HG03139 (cell line): ENCODE results near the gene MYCBPAP.

Source experiments
- ATAC-seq: cut with Tn5 transposase; IDR thresholded peaks from one replicate; pipeline ENCODE4 v1.9.1; 2021; ENCODE audit not compliant: unreplicated experiment

Gene MYCBPAP, protein sequence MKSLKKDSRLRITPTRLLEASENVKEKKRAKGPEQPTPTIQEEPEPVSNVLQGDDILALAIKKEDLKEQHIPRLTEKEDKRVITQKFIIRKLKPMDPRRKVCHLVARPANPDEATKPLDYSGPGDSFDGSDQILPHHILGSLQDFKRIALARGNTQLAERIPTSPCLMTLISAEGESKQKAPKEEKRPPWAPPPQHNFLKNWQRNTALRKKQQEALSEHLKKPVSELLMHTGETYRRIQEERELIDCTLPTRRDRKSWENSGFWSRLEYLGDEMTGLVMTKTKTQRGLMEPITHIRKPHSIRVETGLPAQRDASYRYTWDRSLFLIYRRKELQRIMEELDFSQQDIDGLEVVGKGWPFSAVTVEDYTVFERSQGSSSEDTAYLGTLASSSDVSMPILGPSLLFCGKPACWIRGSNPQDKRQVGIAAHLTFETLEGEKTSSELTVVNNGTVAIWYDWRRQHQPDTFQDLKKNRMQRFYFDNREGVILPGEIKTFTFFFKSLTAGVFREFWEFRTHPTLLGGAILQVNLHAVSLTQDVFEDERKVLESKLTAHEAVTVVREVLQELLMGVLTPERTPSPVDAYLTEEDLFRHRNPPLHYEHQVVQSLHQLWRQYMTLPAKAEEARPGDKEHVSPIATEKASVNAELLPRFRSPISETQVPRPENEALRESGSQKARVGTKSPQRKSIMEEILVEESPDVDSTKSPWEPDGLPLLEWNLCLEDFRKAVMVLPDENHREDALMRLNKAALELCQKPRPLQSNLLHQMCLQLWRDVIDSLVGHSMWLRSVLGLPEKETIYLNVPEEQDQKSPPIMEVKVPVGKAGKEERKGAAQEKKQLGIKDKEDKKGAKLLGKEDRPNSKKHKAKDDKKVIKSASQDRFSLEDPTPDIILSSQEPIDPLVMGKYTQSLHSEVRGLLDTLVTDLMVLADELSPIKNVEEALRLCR

DNA sequence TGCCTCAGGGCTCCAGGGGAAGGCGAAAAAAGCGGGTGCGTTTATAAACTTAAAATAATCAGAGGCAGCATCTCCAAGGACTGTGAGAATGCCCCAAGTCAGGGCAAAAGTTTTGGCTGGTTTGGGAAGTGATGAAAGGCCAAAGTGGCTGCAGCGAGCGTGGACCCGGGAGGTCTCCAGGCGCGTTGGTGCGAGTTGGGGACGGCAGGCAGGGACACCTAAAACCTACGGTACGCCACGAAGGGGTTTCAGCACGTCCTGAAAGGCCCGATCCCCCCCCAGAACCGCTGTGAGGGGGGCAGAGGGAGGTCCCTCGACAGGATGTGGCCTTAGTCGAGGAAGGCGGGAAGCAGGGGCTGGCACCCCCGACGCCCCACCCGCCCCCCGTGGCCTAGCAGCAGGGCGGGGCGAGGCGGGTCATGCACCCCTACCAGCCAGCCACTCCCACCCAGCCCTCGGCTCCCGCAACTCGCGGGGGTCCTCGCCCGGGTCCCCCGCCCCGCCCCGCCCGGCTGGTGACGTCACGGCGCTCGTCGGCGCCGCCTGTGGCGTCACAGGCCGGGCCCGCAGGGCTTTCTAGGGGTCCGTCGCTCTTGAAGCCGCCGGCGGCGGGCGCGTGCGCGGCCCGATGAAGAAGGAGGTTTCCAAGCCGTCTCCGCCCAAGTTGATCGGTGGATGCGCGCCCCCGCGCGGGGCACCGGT is at the start of gene MYCBPAP:
Gene MYCBPAP, plus strand, starts transcription at position 569 of the 702 bp plus-strand sequence. CDS start 236 bp downstream, outside the sequence.
- no peak for ATAC-seq

DNA sequence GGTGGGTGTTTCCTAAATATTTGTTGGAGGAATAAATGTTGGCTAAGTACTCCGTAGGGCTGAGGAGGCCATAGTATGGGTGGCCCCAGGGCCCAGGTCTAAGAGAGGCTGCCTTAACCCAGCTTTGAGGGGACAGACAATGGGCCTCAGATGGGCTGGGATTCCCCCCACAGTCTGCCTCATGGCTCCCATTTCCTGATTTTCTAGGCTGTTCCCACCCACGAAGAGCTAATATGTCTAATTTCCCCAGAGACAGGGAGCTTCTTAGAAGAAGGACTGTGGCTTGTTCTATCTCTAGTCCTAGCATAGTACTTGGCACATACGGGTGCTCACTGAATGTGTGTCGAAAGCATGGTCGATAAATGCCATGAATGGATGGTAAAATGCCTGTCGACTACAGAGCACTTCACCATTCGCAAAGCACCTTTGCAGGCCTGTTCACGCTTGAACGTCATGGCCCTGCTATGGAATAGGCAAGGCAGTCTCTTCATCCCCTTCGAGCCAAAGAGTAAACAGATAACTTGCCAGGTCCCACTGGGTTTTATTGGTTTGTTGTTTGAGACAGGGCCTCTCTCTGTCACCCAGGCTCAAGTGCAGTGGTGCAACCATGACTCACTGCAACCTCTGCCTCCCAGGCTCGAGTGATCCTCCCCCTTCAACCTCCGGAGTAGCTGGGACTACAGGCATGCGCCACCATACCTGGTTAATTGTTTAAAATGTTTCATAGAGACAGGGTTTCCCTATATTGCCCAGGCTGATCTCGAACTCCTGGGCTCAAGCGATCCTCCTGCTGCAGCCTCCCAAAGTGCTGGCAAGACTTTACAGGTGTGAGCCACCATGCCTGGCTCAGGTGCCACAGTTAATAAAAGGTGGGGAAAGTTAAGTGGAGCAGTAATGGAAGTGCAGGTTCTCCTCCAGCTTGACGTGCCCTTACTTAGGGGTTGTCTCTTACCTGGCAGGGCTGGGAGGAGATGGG is 49.2 kb upstream of the MYCBPAP start:
- no peak for ATAC-seq

DNA sequence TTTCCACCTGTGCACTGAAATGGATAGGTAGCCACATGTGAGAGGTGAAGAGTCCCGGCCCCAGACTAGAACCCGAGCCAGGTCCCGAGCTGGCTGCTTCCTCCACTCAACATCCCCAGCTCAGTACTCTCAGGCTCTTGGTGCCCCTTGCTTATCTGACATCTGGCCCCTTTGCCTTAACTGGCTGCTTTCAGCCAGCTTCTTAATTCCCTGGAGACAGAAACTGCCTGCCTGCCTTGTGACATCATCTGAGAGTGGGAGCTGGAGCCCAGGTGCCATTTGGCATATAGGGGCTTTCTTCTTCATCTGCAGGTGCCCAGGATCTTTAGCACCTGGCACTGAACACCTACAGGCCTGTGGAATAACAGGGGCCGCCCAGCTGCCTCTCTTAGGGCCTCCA is 48.5 kb upstream of the MYCBPAP start:
- ATAC-seq: no peak

DNA sequence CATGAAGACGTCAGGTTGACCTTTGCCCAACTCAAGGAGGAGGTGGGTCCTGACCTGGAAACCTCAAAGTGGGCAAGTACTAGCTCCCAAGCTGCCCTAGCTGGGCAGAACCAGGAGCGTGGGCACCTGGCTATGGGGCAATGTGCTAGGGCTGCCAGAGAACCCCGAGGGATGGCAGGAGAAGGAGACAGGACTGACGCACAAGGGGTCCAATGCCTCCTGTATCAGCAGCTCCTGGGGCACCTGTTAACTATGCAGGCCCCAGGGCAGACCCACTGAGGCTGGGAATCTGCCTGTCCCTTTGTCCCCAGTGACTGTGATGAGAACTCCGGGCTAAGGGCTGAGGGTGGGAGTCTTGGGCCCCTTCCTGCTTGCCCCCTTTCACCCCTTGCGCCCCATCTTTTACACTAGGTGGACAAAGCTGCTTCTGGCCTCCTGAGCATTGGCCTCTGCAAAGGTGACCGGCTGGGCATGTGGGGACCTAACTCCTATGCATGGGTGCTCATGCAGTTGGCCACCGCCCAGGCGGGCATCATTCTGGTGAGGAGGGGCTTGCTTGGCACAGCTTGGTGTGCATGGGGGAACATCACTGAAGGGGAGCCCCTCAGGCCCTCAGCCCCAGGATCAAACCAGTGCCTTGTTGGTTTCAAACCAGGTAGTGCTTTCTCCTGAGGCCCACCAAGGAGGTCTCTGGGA is 47.3 kb upstream of the MYCBPAP start:
- no peak for ATAC-seq

DNA sequence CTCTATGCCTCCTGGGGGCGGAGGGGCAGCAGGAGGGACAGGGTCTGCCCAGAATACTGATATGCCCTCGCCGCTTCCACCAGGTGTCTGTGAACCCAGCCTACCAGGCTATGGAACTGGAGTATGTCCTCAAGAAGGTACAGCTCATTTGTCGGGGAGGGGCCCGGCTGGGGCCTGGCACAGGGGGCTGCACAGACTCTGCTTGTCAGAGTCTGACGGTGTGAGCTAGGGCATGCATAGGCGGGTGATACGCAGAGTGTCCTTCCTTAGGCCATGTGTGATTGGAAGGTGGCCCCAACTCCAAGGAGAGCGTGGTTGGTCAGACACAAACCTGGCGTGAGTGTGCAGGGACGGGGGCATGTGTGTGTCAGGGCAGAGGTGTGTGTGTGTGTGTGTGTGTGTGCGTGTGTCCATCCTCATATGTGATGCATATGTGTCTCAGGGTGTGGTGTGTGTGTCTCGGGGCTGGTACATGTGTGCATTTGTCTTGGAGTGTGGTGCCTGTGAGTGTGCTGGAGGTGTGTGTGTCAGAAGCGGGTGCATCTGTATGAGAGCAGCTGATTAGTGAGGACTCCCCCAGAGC is 46.6 kb upstream of the MYCBPAP start:
- no peak for ATAC-seq

DNA sequence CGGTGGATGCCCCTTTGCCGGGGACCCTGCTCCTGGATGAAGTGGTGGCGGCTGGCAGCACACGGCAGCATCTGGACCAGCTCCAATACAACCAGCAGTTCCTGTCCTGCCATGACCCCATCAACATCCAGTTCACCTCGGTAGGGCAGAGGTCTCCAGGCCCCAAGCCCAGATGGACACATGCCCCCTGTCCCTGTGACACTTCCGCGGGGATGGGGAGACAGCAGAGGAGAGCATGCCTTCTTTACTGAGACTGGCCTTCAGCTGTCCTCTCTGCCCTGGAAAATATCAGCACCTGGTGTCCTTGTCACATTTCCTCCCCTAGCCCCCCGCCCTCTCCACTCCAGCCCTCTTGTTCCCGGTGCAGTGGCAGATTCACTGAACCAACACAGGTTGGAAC is 45.8 kb upstream of the MYCBPAP start:
- ATAC-seq: no peak

DNA sequence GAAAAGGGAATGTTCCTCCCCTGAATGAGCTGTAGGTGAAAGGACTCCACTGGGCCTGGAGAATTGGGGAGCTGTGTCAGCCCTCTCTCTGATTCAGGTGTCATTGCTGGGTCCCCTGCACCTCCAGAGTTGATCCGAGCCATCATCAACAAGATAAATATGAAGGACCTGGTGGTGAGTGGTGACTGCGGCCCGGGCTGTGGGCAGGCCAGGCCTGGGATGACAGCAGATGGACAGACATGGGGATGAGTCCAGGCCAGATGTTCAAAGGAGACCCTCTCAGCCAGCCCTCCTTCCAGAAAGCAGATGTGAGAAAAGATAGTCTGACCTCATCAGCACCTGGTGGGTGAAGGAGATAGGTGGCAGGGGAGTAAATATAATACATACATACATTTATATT is 44.1 kb upstream of the MYCBPAP start:
- no peak for ATAC-seq

DNA sequence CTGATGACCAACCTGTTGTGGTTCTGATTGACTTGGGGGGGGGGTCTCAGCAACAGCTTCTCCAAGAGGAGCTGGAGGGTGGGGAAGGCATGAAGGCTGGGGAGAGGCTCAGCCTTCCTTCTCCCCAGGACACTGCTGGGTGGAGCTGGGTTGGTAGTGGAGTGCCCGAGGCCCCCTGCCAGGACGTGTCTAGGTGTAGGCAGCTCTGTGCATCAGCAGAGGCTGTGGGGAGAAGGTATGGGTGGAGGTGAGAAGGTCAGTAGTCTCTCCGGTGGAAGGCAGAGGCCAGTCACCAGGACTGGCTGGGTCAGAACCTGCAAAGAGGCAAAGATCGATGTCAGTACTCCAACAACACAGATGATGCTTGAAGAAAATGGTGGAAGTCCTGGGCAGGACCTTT is 43.5 kb upstream of the MYCBPAP start:
- no peak for ATAC-seq

DNA sequence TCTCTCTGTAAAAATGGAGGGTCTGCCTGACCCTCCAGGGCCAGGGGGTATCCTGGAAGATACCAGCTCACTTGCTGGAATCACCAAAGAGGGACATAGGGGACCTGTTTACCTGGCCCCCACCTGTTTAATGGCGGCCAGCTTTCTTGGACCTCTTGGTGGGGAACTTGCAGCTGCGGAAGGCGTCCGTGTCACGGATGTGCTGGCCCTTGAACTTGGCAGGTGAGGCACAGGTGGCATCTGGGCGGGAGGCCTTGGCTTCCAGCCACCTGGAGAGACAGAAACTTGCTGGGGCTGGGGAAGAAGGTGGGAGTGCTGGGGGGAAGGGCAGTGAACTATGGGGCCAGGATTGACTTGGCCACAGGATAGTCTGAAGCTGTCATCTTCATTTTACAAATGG is 43.1 kb upstream of the MYCBPAP start:
- no peak for ATAC-seq

DNA sequence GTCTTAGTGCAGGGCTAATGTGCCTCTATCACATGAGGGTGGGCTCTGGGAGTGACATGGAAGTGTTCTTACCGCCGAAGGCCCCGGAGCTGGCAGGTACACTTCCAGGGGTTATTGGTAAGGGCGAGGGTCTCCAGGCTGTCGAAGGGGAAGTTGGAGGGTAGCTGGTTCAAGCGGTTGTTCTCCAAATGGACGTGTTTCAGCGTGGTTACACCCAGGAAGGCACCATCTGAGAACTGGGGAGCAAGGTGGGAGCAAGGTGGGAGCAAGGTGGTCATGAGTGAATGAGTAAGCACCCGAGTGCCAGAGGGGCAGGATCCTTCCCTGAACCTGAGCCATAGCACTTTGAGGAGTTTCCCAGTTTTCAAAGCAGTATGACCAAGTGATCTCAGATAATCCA is 42.6 kb upstream of the MYCBPAP start:
- no peak for ATAC-seq

DNA sequence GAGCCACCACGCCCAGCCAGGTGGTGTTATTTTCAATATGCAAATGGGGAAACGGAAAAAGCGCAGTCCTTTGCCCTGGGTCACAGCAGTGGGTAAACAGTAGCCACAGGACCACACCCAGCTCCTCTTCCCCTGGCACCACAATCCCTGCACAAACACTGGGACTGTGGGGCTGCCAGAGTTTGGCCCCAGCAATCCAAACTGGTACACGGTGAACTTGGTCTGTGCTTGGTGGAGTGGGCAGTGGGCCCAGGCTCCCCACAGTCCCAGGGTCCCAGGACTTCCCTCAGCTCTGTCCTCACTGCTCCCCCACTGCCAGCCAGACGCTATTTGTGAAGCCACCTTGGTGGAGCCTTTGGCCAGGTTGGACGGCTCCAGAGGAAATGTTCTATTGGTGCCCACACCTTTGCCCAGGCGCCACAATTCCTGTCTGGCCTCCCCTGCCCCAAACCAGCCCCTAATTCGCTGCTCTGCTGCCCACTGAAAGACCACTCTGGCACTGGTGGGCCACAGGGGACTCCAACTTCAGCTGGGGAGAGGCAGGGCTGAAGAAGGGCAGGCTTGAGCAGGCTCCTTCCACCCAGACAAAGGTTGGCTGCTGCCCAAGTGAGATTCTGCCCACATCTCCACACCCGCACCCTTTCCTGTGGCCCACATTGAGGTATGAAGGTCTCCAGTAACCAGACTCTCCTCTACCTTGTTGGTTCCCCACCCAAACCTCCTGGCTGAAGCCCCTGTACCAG is 41.7 kb upstream of the MYCBPAP start:
- no peak for ATAC-seq

DNA sequence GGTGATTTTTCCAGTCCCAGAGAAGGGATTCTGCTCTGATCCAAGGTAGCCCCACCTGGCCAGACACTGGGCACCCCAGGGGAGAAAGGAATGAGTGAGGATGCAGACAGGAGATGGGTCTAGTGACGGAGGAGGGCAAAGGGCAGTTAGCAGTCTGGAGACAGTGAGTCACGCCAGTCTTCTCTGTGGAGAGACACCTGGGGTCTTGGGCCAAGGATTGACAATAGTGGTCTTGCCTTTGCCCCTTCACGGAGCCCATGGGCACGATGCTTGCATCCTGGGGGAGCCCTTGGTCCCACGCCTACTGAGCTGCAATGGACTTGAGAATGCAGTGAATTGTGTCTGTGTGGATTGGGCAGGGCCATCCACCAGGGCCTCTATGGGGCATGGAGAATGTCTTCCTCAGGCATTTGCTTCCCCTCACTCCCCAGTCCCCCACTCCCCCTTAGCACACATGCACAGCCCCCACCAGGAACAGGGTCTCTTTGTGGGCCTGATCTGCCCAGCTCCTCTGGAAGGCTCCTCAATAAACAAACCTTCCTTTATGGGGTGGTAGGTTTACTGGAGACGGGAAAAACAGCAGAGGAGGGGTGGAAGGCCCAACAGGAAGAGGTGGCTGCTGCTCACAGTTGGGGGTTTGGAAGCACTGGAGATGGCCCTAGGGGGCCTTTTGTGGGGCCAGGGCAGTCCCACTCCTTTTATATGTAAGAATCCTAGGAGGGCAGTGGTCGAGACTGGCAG is 41.0 kb upstream of the MYCBPAP start:
- no peak for ATAC-seq

DNA sequence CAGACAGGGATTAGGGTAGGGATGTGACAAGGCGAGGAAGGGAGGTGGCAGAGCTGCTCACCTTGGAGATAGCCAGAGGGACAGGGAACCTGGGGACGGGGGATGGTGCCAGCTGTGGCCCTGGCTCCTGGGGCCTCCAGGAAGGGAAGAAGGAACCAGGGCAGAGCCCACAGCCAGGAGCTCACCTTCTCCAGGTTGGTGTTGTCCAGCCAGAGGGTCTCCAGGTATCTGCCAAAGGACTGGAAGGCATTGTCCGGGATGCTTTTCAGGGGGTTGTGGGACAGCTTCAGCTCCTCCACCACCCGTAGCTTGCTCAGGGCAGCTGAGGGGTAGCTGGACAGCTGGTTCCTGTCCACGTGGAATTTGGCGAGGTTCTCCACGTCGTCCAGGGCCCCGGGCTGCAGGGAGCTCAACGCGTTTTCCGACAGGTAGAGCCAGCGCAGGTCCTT is 40.4 kb upstream of the MYCBPAP start:
- ATAC-seq: no peak

DNA sequence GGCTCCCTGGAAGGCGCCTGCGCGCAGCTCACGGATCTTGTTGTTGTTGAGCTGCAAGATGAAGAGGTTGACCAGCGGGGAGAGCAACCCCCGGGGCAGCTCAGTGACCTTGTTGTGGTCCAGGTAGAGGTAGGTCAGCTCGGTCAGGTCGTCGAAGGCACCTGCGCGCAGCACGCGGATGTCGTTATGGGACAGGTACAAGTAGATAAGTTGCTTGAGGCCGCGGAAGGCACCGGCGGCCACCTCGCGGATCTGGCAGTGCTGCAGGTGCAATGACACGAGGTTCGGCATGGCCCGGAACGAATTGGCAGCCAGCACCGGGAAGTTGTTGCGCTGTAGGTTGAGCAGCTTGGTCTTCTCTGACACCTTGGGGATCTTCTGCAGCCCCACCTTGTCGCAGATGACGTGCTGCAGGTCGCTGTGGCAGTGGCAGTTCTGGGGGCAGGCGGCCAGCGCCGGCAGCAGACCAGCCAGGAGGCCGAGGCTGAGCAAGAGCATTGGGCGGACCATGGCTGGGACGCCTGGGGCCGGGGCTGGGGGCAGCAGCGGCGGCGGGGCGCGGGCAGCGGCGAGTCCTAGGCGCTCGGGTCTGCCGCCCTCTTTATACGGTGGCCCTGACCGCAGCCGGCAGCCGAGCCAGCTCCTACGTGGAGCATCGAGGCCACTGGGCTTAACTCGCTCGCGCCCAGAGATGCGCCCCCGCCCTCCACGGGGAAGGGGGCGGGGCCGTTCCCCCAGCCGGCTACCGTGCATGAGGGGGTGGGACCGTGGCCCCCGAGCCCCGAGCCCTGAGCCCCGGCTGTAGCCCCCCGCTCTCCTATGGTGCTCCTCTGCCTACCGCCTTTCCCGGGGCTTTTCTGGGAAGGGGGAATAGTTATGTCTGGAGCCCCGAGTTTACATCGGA is 39.7 kb upstream of the MYCBPAP start, which contains the start of gene CHAD:
Gene CHAD, minus strand, starts transcription at position 577 of the 904 bp plus-strand sequence. Its CDS starts 67 bp downstream, at position 510.
- no peak for ATAC-seq

DNA sequence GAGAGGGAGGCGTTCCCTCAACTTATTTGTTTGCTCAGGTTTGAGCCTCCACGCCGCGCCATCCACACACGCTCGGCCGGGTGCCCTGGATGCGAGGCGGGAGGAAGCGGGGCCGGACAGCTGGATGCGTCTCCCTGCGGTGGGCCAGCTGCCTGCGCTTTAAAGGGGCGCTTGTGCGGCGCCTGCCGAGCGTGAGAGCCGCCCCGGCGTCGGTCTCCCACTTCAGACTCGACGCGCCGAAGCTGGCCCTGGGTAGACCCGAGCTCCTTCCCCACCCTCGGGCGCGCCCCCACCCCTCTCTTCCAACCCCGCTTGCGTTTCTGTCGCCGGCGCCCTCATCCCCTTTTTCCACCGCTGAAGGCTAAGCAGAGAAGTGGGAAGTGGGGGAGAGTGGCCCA is 39.0 kb upstream of the MYCBPAP start:
- ATAC-seq: no peak

DNA sequence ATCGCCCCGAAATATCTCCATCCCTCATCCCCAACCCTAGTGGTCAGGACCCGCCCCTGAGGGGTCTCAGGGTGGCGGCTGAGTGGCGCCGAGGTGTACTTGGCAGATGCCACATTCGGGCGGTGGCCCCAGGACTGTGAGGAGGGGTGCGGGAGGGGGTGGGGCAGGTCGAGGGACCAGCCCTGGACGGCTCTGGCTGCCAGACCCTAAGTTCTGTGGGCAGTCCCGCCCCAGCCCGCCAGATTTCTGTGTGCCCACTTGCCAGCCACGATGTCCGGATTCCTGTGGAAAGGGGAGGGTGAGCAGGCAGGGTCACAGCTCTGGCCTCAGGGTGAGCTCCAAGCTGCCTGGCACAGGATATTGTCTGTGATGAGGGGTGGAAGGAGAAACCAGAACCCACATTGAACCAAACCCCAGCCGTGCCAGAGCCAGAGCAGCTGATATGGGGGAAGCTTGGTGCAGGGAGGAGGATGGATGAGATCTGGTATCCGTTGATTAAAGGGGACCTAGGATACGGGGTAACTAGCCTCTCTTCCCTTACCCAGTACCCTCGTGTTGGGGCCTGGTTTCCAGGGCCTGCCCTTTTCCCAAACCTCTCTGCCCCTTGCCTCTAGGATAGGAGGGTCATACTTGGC is 38.5 kb upstream of the MYCBPAP start:
- no peak for ATAC-seq
